ENCODE results near the gene SLC9A1. TPM values are rescaled to one million over a fixed set of nuclear protein-coding genes. Genes with fewer than 3 reads are reported as not detected.

Gene SLC9A1
- total RNA-seq, 2 experiments from 2014 or later, result 5.8 to 19.2 TPM

DNA sequence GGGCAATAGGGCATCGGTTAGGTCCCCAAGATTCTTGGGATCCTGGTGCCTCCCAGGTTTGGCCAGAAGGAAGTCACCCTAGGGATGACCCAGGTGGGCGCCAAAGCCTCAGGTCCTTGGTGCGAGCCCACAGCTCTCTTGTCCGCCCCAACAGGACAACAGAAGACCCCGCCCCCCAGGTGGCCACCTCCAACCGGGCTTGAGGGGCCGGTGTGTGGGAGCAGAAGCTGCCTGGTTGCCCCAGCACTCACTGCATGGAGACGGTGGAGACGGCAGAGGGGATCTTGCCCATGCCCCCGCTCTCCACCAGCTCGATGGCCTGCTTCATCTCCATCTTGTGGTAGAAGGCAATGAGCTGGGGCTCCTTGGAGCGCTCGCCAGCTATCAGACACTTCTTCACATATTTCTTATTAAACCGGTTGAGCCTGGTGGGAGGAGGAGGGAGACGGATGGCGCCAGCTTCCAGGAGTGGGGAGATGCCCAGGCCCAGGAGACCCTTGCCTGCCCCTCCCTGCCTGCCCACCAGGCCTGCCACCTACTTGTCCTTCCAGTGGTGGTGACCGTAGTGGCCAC lies 52.7 kb downstream of the SLC9A1 start:
- H3K4me1 ChIP-seq (ENCODE audit: insufficient read depth, low read length, poor library complexity, severe bottlenecking), result peaks cover 24% of the 10 kb centered on the region
- H3K27ac ChIP-seq (ENCODE audit: low read depth, low read length, poor library complexity, severe bottlenecking), result no peak overlapping the region

DNA sequence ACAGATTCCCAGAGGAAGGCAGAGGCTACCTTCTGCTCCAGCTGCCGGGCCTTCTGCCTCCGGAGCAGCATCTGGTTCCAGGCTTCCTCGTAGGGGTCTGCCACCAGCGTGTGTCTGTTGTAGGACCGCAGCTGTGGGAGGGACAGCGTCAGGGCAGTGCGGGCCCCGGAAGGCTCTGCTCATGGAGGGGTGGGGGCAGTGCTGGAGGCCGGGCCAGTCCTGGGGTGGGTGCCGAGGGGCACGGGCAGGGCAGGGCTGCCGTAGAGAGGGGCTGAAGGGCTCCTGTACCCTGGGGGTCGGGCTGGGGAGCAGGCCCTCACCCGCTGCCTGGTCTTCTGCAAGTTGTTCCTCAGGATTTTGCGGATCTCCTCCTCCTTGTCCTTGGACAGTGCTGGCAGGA lies 53.2 kb downstream of the SLC9A1 start:
- H3K9me3 ChIP-seq (ENCODE audit: low read length), result no peaks in the 10 kb centered on the region
- intact Hi-C loops (cut with micrococcal nuclease; ENCODE audit: unreplicated experiment), result loop anchor here (1.0 to 5.0 kb wide), 3 partner anchors 97 to 291 kb away; partner anchors contain the start of gene GPR3
- ChIA-PET POLR2A (no interaction called here), CTCF (ENCODE audit: unreplicated experiment) (interaction anchor here (0.6 to 1.2 kb wide), 4 partner anchors 56 to 195 kb away, joined by 3 read pairs; no protein-coding TSS in a partner anchor)
- no peaks in the 10 kb centered on the region for H3K79me2 ChIP-seq (ENCODE audit: insufficient read depth, low read depth, low read length)
- H3K36me3 ChIP-seq (ENCODE audit: insufficient read depth, low read length), result no peaks in the 10 kb centered on the region; the same call in 1 of the 2 replicates
- H3K4me2 ChIP-seq (ENCODE audit: low read length), result no peak overlapping the region
- BruUV-seq (replicated peaks), result no TSS peak
- H3K4me1 ChIP-seq (ENCODE audit: insufficient read depth, low read length, poor library complexity, severe bottlenecking), result peaks cover 21% of the 10 kb centered on the region
- H4K20me1 ChIP-seq (ENCODE audit: insufficient read depth, low read length), result no peaks in the 10 kb centered on the region
- no peak for DNase-seq (ENCODE audit: low spot score)
- H3K27ac ChIP-seq (ENCODE audit: low read depth, low read length, poor library complexity, severe bottlenecking), result no peak overlapping the region
- H2AFZ ChIP-seq (ENCODE audit: low read length), result no peak overlapping the region
- H3K4me3 ChIP-seq (ENCODE audit: low read depth, low read length, poor library complexity, severe bottlenecking), result no peak overlapping the region
- H3K9me2 ChIP-seq (ENCODE audit: insufficient read depth, low read length), result no peaks in the 10 kb centered on the region
- TF ChIP-seq, protein P1, sequence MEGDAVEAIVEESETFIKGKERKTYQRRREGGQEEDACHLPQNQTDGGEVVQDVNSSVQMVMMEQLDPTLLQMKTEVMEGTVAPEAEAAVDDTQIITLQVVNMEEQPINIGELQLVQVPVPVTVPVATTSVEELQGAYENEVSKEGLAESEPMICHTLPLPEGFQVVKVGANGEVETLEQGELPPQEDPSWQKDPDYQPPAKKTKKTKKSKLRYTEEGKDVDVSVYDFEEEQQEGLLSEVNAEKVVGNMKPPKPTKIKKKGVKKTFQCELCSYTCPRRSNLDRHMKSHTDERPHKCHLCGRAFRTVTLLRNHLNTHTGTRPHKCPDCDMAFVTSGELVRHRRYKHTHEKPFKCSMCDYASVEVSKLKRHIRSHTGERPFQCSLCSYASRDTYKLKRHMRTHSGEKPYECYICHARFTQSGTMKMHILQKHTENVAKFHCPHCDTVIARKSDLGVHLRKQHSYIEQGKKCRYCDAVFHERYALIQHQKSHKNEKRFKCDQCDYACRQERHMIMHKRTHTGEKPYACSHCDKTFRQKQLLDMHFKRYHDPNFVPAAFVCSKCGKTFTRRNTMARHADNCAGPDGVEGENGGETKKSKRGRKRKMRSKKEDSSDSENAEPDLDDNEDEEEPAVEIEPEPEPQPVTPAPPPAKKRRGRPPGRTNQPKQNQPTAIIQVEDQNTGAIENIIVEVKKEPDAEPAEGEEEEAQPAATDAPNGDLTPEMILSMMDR (conservative IDR thresholded peaks at IDR 0.05; ENCODE audit: low read length), result no peak
- no peak for TF ChIP-seq EZH2phosphoT487 (IDR thresholded peaks at IDR 0.05; ENCODE audit: borderline replicate concordance, low read depth, low read length)

More for the DNA sequence above, 52.7 kb downstream of the SLC9A1 start:
- no peaks in the 10 kb centered on the region for H4K20me1 ChIP-seq (ENCODE audit: insufficient read depth, low read length)
- BruUV-seq (replicated peaks), result no TSS peak
- H3K79me2 ChIP-seq (ENCODE audit: insufficient read depth, low read depth, low read length), result no peaks in the 10 kb centered on the region
- H2AFZ ChIP-seq (ENCODE audit: low read length), result no peak overlapping the region
- TF ChIP-seq, protein P1 (conservative IDR thresholded peaks at IDR 0.05; ENCODE audit: low read length), result no peak
- no peak for TF ChIP-seq EZH2phosphoT487 (IDR thresholded peaks at IDR 0.05; ENCODE audit: borderline replicate concordance, low read depth, low read length)
- H3K9me3 ChIP-seq (ENCODE audit: low read length), result no peaks in the 10 kb centered on the region
- H3K4me2 ChIP-seq (ENCODE audit: low read length), result no peak overlapping the region
- no peaks in the 10 kb centered on the region; the same call in 1 of the 2 replicates for H3K36me3 ChIP-seq (ENCODE audit: insufficient read depth, low read length)
- no peak for DNase-seq (ENCODE audit: low spot score)
- ChIA-PET CTCF (ENCODE audit: unreplicated experiment) (interaction anchor here (0.6 to 1.4 kb wide), 5 partner anchors 10 to 194 kb away, joined by 3 to 9 read pairs (median 3); no protein-coding TSS in a partner anchor), POLR2A (no interaction called here)
- intact Hi-C loops (cut with micrococcal nuclease; ENCODE audit: unreplicated experiment), result loop anchor here (1.0 to 5.0 kb wide), 3 partner anchors 96 to 290 kb away; partner anchors contain the start of gene GPR3
- H3K9me2 ChIP-seq (ENCODE audit: insufficient read depth, low read length), result no peaks in the 10 kb centered on the region
- H3K4me3 ChIP-seq (ENCODE audit: low read depth, low read length, poor library complexity, severe bottlenecking), result no peak overlapping the region

DNA sequence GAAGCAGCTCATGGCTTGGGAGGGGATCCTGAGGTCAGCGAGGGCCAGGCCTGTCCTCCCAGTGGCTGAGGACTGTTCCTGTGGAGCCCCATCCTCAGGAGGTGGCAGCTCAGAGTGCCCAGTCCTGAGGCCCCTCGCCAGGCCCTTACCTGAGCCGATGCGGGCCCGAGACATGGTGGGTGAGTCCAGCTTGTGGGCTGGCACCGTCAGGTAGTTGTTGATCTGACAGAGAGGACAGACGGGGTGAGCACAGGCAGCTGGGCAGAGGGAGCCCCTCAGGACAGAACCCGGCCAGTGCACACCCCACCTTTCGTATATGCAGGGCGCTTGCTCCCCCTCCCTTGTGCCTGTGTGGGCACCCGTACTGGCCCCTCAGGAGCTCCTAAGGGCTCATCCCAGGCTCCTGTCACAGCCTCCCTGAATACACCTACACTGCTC lies 53.9 kb downstream of the SLC9A1 start:
- H3K36me3 ChIP-seq (ENCODE audit: insufficient read depth, low read length), result no peaks in the 10 kb centered on the region; the same call in 1 of the 2 replicates
- no peaks in the 10 kb centered on the region for H3K9me2 ChIP-seq (ENCODE audit: insufficient read depth, low read length)
- DNase-seq (ENCODE audit: low spot score), result no peak
- H3K4me1 ChIP-seq (ENCODE audit: insufficient read depth, low read length, poor library complexity, severe bottlenecking), result peaks cover 15% of the 10 kb centered on the region
- no peak overlapping the region for H2AFZ ChIP-seq (ENCODE audit: low read length)
- no TSS peak for BruUV-seq (replicated peaks)
- H4K20me1 ChIP-seq (ENCODE audit: insufficient read depth, low read length), result no peaks in the 10 kb centered on the region
- no peak overlapping the region for H3K27ac ChIP-seq (ENCODE audit: low read depth, low read length, poor library complexity, severe bottlenecking)
- CTCF ChIA-PET (ENCODE audit: unreplicated experiment), result no interaction called here
- POLR2A ChIA-PET, result no interaction called here
- H3K4me2 ChIP-seq (ENCODE audit: low read length), result no peak overlapping the region
- TF ChIP-seq EZH2phosphoT487 (IDR thresholded peaks at IDR 0.05; ENCODE audit: borderline replicate concordance, low read depth, low read length), result no peak
- TF ChIP-seq, protein P1 (conservative IDR thresholded peaks at IDR 0.05; ENCODE audit: low read length), result no peak
- H3K9me3 ChIP-seq (ENCODE audit: low read length), result no peaks in the 10 kb centered on the region
- intact Hi-C loops (cut with micrococcal nuclease; ENCODE audit: unreplicated experiment), result loop anchor here (5.0 kb wide), 1 partner anchor 291 kb away; the partner anchor contains the start of gene GPR3
- no peak overlapping the region for H3K4me3 ChIP-seq (ENCODE audit: low read depth, low read length, poor library complexity, severe bottlenecking)
- H3K79me2 ChIP-seq (ENCODE audit: insufficient read depth, low read depth, low read length), result no peaks in the 10 kb centered on the region

Data from OCI-LY7 (cell line).